HepG2 (cell line): ENCODE results near the gene DHRS1. TPM values are rescaled to one million over a fixed set of nuclear protein-coding genes. Genes with fewer than 3 reads are reported as not detected.

Experiments
- CREM ChIP-seq, 2 experiments: sonication (generic) in 1 of 2; formaldehyde crosslinking in 1 of 2; IDR thresholded peaks; 2 replicates each; pipeline versions ENCODE4 v1.4.0 to v1.6.1; 2016 to 2020; ENCODE audit warnings: antibody characterized with exemption in 1 of 2, mild to moderate bottlenecking in 1 of 2, missing genetic modification reagents in 1 of 2
- ETV5 ChIP-seq: IDR thresholded peaks from 2 replicates; pipeline ENCODE4 v1.6.1; 2018; ENCODE audit warnings: missing biosample characterization, missing genetic modification reagents, inconsistent platforms, borderline replicate concordance
- GZF1 ChIP-seq: sonication (generic); formaldehyde crosslinking; IDR thresholded peaks from 2 replicates; pipeline ENCODE4 v1.5.1; 2020; ENCODE audit warnings: mild to moderate bottlenecking, missing genetic modification reagents
- HBP1 ChIP-seq: IDR thresholded peaks from 2 replicates; pipeline ENCODE4 v1.6.1; 2016; ENCODE audit warnings: low read depth, control low read depth
- HMGA1 ChIP-seq: sonication (generic); formaldehyde crosslinking; conservative IDR thresholded peaks from 2 replicates; pipeline ENCODE4 v1.4.0; 2020; ENCODE audit warnings: missing genetic modification reagents
- MAFG ChIP-seq: sonication (generic); formaldehyde crosslinking; IDR thresholded peaks from 2 replicates; pipeline ENCODE4 v1.5.1; 2020; ENCODE audit warnings: mild to moderate bottlenecking, missing genetic modification reagents
- MAX ChIP-seq: IDR thresholded peaks from 2 replicates; pipeline ENCODE4 v1.6.1; 2012; ENCODE audit warnings: inconsistent platforms
- NFATC3 ChIP-seq: sonication (generic); formaldehyde crosslinking; IDR thresholded peaks from 2 replicates; pipeline ENCODE4 v1.5.1; 2020; ENCODE audit warnings: mild to moderate bottlenecking, missing genetic modification reagents
- PBX3 ChIP-seq: sonication (generic); formaldehyde crosslinking; IDR thresholded peaks from 2 replicates; pipeline ENCODE4 v1.8.1; 2023; ENCODE audit warnings: missing genetic modification reagents, inconsistent platforms, borderline replicate concordance
- RCOR2 ChIP-seq: IDR thresholded peaks from 2 replicates; pipeline ENCODE4 v1.6.1; 2016; ENCODE audit warnings: missing biosample characterization, missing genetic modification reagents
- SETDB1 ChIP-seq: sonication (generic); formaldehyde crosslinking; IDR thresholded peaks from 2 replicates; pipeline ENCODE4 v1.5.1; 2020; ENCODE audit warnings: missing genetic modification reagents, mild to moderate bottlenecking, borderline replicate concordance
- STAT6 ChIP-seq: sonication (generic); formaldehyde crosslinking; IDR thresholded peaks from 2 replicates; pipeline ENCODE4 v1.4.0; 2020; ENCODE audit warnings: missing genetic modification reagents, mild to moderate bottlenecking, borderline replicate concordance
- TOPORS ChIP-seq: sonication (generic); formaldehyde crosslinking; IDR thresholded peaks from 2 replicates; pipeline ENCODE4 v1.8.0; 2023; ENCODE audit warnings: mild to moderate bottlenecking, missing genetic modification reagents
- TRIM22 ChIP-seq: fragments of 450-650 bp; IDR thresholded peaks from 2 replicates; pipeline ENCODE4 v1.6.1; 2017
- ZBTB21 ChIP-seq: sonication (generic); formaldehyde crosslinking; IDR thresholded peaks from 2 replicates; pipeline ENCODE4 v1.4.0; 2020; ENCODE audit warnings: missing genetic modification reagents
- ZBTB33 ChIP-seq: sonication (generic); formaldehyde crosslinking; IDR thresholded peaks from 2 replicates; pipeline ENCODE4 v1.4.0; 2020; ENCODE audit warnings: missing genetic modification reagents
- ZKSCAN5 ChIP-seq: sonication (generic); formaldehyde crosslinking; IDR thresholded peaks from 2 replicates; pipeline ENCODE4 v1.5.1; 2020; ENCODE audit warnings: mild to moderate bottlenecking, missing genetic modification reagents
- ZNF24 ChIP-seq: fragments of 450-650 bp; IDR thresholded peaks from 2 replicates; pipeline ENCODE4 v1.6.1; 2017; ENCODE audit warnings: antibody characterized with exemption, mild to moderate bottlenecking
- ZNF547 ChIP-seq: sonication (generic); formaldehyde crosslinking; IDR thresholded peaks from 2 replicates; pipeline ENCODE4 v1.5.1; 2020; ENCODE audit warnings: mild to moderate bottlenecking, missing genetic modification reagents
- ZNF839 ChIP-seq: sonication (generic); formaldehyde crosslinking; IDR thresholded peaks from 2 replicates; pipeline ENCODE4 v1.4.0; 2020; ENCODE audit warnings: missing genetic modification reagents, mild to moderate bottlenecking, borderline replicate concordance
- polyA plus RNA-seq, 8 experiments: library from polyadenylated mRNA; depleted of rRNA in 3 of 8; stranded (reverse) in 7 of 8; unstranded in 1 of 8; fragments of >200 nt; fragmentation: Illumina TruSeq in 4 of 8; extraction: Trizol in 4 of 8; gene quantifications; 2 replicates each; pipeline versions ENCODE4 v1.2.1 to v1.2.3, GENCODE V29; 2011 to 2016; ENCODE audit warnings: low read depth in 4 of 8, missing spikeins in 1 of 8, mixed read lengths in 1 of 8; ENCODE audit not compliant: insufficient read depth in 1 of 8
- total RNA-seq, 5 experiments: library from RNA; depleted of rRNA; stranded (reverse); fragments of >200 nt; fragmentation: Illumina TruSeq; extraction: Trizol; gene quantifications; 2 replicates each; pipeline ENCODE4 v1.2.3, GENCODE V29; 2016; ENCODE audit warnings: low read depth in 1 of 5

DHRS1 gene
- total and polyA plus RNA-seq, 2 of the 13 experiments (the other 11 are each of a cell fraction or from before 2014, with no cell fraction given): 49.8 to 60.8 TPM

GRCh38 chr14:24299255-24300191 is at the start of gene DHRS1, which contains the start of gene NOP9 (continued):
- TF ChIP-seq MAX: no peak
- peak; percentile 77; the same call in 1 of the 2 replicates for TF ChIP-seq ETV5 (CRISPR knock-in tag)
- TF ChIP-seq TOPORS (CRISPR knock-in tag): peak; percentile 96
- TF ChIP-seq SETDB1 (CRISPR knock-in tag): no peak
- no peak for TF ChIP-seq TRIM22
- peak; percentile 98 for TF ChIP-seq NFATC3 (CRISPR knock-in tag)
- TF ChIP-seq PBX3 (CRISPR knock-in tag): peak; percentile 93; the same call in 1 of the 2 replicates
- peak; percentile 20; the same call in 1 of the 2 replicates for TF ChIP-seq RCOR2 (CRISPR knock-in tag)
- peak; percentile 93 for TF ChIP-seq STAT6
- TF ChIP-seq CREM (IDR thresholded peaks at IDR 0.05): peak; percentile 100
- TF ChIP-seq CREM (CRISPR knock-in tag; IDR thresholded peaks at IDR 0.05): peak; percentile 99
- peak; percentile 99 for TF ChIP-seq ZNF839
- TF ChIP-seq HMGA1 (CRISPR knock-in tag): no peak
- TF ChIP-seq ZKSCAN5: peak; percentile 73; the same call in 1 of the 2 replicates
- TF ChIP-seq ZBTB33: peak; percentile 64; the same call in 1 of the 2 replicates
- peak; percentile 98 for TF ChIP-seq HBP1 (CRISPR knock-in tag)
- no peak for TF ChIP-seq ZNF24
- TF ChIP-seq ZNF547 (CRISPR knock-in tag): peak; percentile 99
- TF ChIP-seq GZF1 (CRISPR knock-in tag): peak; percentile 86
- no peak for TF ChIP-seq MAFG
- peak; percentile 93 for TF ChIP-seq ZBTB21
